ENCODE measurements around the gene TTI1.

Gene TTI1

GRCh38 chr20:37934634-37935375, 98.5 kb downstream of the TTI1 start:
- DNase-seq: no peak

GRCh38 chr20:37933786-37934633, 99.2 kb downstream of the TTI1 start:
- no peak for DNase-seq
